NCI-H146 (cell line): ENCODE results near the gene SLC6A16.
"Not testable (repeated sequence)": the region's sequence is repeated elsewhere in the genome, so short reads cannot be mapped to it uniquely, and the experiment has no call there.

Experiments
- DNase-seq: peaks from one replicate; lab custom pipeline; 2025; lab: John Stamatoyannopoulos, UW

Gene SLC6A16

GRCh38 chr19:49324801-49325576, at the start of gene SLC6A16:
TSS of gene SLC6A16 (minus strand) at chr19:49325191. CDS start at chr19:49311347, 13,844 bp downstream.
- DNase-seq, result no peak

GRCh38 chr19:49373174-49373573, 48.2 kb upstream of the SLC6A16 start:
- DNase-seq, result not testable (repeated sequence)

GRCh38 chr19:49371184-49371583, 46.2 kb upstream of the SLC6A16 start:
- no peak for DNase-seq

- DNase-seq, result no peak
Measured at GRCh38 chr19:49368711-49369358, 43.8 kb upstream of the SLC6A16 start.

- DNase-seq, result no peak
Measured at GRCh38 chr19:49366110-49366509, 41.1 kb upstream of the SLC6A16 start.

- no peak for DNase-seq
Measured at GRCh38 chr19:49364083-49364737, 39.2 kb upstream of the SLC6A16 start.

- DNase-seq, result peak; percentile 50
Measured at GRCh38 chr19:49363268-49364082, 38.5 kb upstream of the SLC6A16 start, which contains the start of gene DKKL1. TSS of gene DKKL1 (plus strand) at chr19:49363877. CDS start at chr19:49363999, 122 bp downstream.

GRCh38 chr19:49362929-49363267, 37.9 kb upstream of the SLC6A16 start:
- no peak for DNase-seq

- DNase-seq, result no peak
Measured at GRCh38 chr19:49362048-49362928, 37.3 kb upstream of the SLC6A16 start, which contains the start of gene TEAD2. TSS of gene TEAD2 (minus strand) at chr19:49362416. CDS start at chr19:49360075, 2,341 bp downstream.

- no peak for DNase-seq
Measured at GRCh38 chr19:49361438-49362047, 36.6 kb upstream of the SLC6A16 start.

GRCh38 chr19:49359851-49360820, 35.1 kb upstream of the SLC6A16 start:
- DNase-seq, result no peak

- DNase-seq, result no peak
Measured at GRCh38 chr19:49357186-49357585, 32.2 kb upstream of the SLC6A16 start.

- DNase-seq, result no peak
Measured at GRCh38 chr19:49356382-49356781, 31.4 kb upstream of the SLC6A16 start.

- DNase-seq, result no peak
Measured at GRCh38 chr19:49355909-49356353, 30.9 kb upstream of the SLC6A16 start.

- no peak for DNase-seq
Measured at GRCh38 chr19:49349567-49349966, 24.6 kb upstream of the SLC6A16 start.

- DNase-seq, result no peak
Measured at GRCh38 chr19:49348305-49349189, 23.6 kb upstream of the SLC6A16 start.

- DNase-seq, result no peak
Measured at GRCh38 chr19:49347835-49348234, 22.8 kb upstream of the SLC6A16 start.

- DNase-seq, result no peak
Measured at GRCh38 chr19:49347191-49347590, 22.2 kb upstream of the SLC6A16 start.
